ENCODE measurements around the gene SMARCD1. TPM values are rescaled to one million over a fixed set of nuclear protein-coding genes. Genes with fewer than 3 reads are reported as not detected.
"Not testable (repeated sequence)": the region's sequence is repeated elsewhere in the genome, so short reads cannot be mapped to it uniquely, and the experiment has no call there.

SMARCD1 gene
- total and polyA plus RNA-seq, 9 of the 15 experiments (the other 6 are each of a cell fraction or from before 2014, with no cell fraction given): 0.86 to 91.7 (median 48.0) TPM

- H3K9me3 ChIP-seq (replicated peaks; ENCODE audit: control insufficient read depth, insufficient read depth, low read depth, low read length); H3K4me1 ChIP-seq (replicated peaks in 1 of 2; ENCODE audit: control insufficient read depth in 2 of 2, insufficient read depth in 2 of 2, low read length in 2 of 2); H3K9ac ChIP-seq (ENCODE audit: insufficient read depth in 1 of 2, low read depth in 2 of 2, low read length in 2 of 2); intact Hi-C loops (cut with micrococcal nuclease); H4K20me1 ChIP-seq (replicated peaks; ENCODE audit: control insufficient read depth, insufficient read depth, low read length); H3K36me3 ChIP-seq (ENCODE audit: control insufficient read depth, insufficient read depth, low read length); H3K27me3 ChIP-seq (ENCODE audit: control insufficient read depth in 2 of 2, insufficient read depth in 2 of 2, low read length in 2 of 2); H3K27ac ChIP-seq (ENCODE audit: extremely low read depth, low read depth, low read length); ATAC-seq; BruUV-seq (replicated peaks); H3K4me2 ChIP-seq (ENCODE audit: insufficient read depth, low read length); H3K4me3 ChIP-seq; CTCF ChIA-PET (ENCODE audit: low intra/inter-chr PET ratio); DNase-seq (ENCODE audit: extremely low read depth in 1 of 4, low spot score in 3 of 4); H2AFZ ChIP-seq (ENCODE audit: low read depth, low read length); in situ Hi-C loops (cut with MboI); H3K79me2 ChIP-seq (ENCODE audit: control insufficient read depth, insufficient read depth, low read length); H3K9me1 ChIP-seq (ENCODE audit: control insufficient read depth, insufficient read depth, low read length); FAIRE-seq: not testable (repeated sequence)
- POLR2A ChIA-PET: interaction anchor here (0.7 to 2.4 kb wide), 5 partner anchors 10 to 357 kb away, joined by 3 to 10 read pairs (median 4); partner anchors contain the start of genes CERS5, COX14 and DIP2B
- TF ChIP-seq CEBPB (tag; IDR thresholded peaks at IDR 0.05): peak; percentile 38; the same call in 1 of the 2 replicates
- 57% methylated on average over 5 of the region's 6 CpGs for WGBS (ENCODE audit: insufficient coverage, low coverage, missing lambda C conversion rate)
Measured at GRCh38 chr12:50148011-50148410, 62.9 kb downstream of the SMARCD1 start.

DNA sequence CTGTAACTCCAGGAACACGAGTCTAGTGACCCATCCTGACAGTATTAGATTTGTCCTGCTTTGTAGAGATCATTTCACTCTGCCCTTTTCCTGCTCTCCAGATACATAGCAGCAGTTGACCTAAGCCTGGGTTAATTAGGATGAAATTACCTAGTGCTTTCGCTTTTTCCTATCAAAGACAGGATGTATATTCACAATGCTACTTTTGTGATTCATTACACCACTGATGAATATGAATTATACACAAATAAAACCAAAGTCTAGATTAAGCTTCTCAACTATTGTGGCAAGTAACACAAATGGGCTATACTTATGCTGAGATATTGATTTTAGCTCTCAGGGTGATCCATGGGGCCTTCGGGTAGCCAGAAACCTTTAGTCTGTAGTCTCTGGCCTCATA lies 64.2 kb downstream of the SMARCD1 start:
- in situ Hi-C loops (cut with MboI): no loop called here
- Histone ChIP-seq H3K9ac (ENCODE audit: insufficient read depth in 1 of 2, low read depth in 2 of 2, low read length in 2 of 2) (no peak overlapping the region), H3K4me1 (replicated peaks in 1 of 2; ENCODE audit: control insufficient read depth in 2 of 2, insufficient read depth in 2 of 2, low read length in 2 of 2) (peaks cover 0 to 4% of the 10 kb centered on the region in 2 experiments; a peak in 1 of 5 replicates), H3K9me1 (ENCODE audit: control insufficient read depth, insufficient read depth, low read length) (no peaks in the 10 kb centered on the region), H3K27me3 (ENCODE audit: control insufficient read depth in 2 of 2, insufficient read depth in 2 of 2, low read length in 2 of 2) (no peaks in the 10 kb centered on the region), H3K36me3 (ENCODE audit: control insufficient read depth, insufficient read depth, low read length) (peaks cover 2% of the 10 kb centered on the region; the same call in 1 of the 3 replicates), H3K9me3 (replicated peaks; ENCODE audit: control insufficient read depth, insufficient read depth, low read depth, low read length) (no peaks in the 10 kb centered on the region), H3K4me2 (ENCODE audit: insufficient read depth, low read length) (no peak overlapping the region), H4K20me1 (replicated peaks; ENCODE audit: control insufficient read depth, insufficient read depth, low read length) (0 out of 2 replicates have a peak, but pooled peaks cover 5% of the 10 kb centered on the region), H3K4me3 (no peak overlapping the region), H3K27ac (ENCODE audit: extremely low read depth, low read depth, low read length) (no peak overlapping the region), H2AFZ (ENCODE audit: low read depth, low read length) (no peak overlapping the region), H3K79me2 (ENCODE audit: control insufficient read depth, insufficient read depth, low read length) (peaks cover 10% of the 10 kb centered on the region; the same call in 2 of the 3 replicates)
- no TSS peak for BruUV-seq (replicated peaks)
- CTCF ChIA-PET (ENCODE audit: low intra/inter-chr PET ratio): no interaction called here
- POLR2A ChIA-PET: interaction anchor here (1.1 to 2.4 kb wide), 2 partner anchors 19 to 37 kb away, joined by 3 to 10 read pairs; partner anchors contain the start of gene COX14
- FAIRE-seq (no peak), DNase-seq (ENCODE audit: extremely low read depth in 1 of 4, low spot score in 3 of 4) (no peak), ATAC-seq (no peak)
- WGBS (ENCODE audit: insufficient coverage, low coverage, missing lambda C conversion rate): 53% methylated on average over 3 of the region's 3 CpGs
- intact Hi-C loops (cut with micrococcal nuclease): no loop called here
- TF ChIP-seq CHD1 (IDR thresholded peaks at IDR 0.05; ENCODE audit: low read length) (no peak), MAFF (IDR thresholded peaks at IDR 0.05; ENCODE audit: low read length) (no peak), TAF9B (IDR thresholded peaks at IDR 0.05; ENCODE audit: partially characterized antibody) (no peak), NR1H2 (CRISPR knock-in tag; IDR thresholded peaks at IDR 0.05) (no peak), CAMTA2 (CRISPR knock-in tag; conservative IDR thresholded peaks at IDR 0.05) (no peak)

All from K562 (cell line).